ENCODE results near the gene COL11A1. TPM values are rescaled to one million over a fixed set of nuclear protein-coding genes. Genes with fewer than 3 reads are reported as not detected.

The COL11A1 gene
- total RNA-seq, 6 experiments from 2014 or later: 0.31 TPM; not detected in 5

DNA sequence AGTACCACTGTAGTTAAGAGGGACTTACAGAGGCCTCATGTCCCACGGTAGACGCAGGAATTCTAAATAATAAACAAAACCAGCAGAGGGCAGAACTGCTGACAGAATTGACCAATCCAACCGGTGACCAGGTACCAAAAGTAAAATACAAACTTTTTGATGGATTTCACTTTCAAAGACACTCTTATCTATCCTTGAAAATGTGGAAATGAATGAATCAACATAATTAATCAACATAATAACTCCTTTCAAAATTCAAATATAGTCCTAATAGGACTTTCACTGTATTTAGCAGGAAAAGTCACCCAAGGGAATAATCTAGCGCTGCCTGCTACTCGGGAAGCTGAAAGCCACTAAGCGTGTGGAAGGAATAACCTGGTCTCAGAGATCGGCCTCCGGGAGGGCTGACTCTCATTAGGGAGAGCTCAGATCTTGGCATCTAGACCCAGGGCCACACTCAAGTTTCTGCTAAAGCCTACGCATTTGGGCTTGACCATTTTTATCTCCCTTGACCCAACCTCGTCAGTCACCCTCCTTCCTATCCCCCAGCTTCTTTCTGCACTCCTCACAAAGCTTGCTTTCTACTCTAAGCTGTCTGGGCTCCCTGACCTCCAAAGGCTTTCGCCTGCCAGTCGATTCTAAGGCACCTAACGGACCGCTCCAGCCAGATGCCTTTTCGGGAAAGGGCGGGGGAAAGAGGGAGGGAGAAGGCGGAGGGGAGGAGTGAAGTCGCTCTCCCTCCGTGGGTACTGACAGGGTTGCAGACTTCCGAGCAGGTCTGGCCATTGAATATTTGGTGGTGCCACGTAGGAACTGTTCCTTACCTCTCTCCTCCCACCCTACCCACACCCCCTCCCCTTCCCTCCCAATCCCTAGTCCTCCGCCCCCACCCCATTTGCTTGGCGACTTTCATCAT lies 1.6 kb downstream of the COL11A1 start:
- peak overlapping the region in 2 of 3 donors; percentile 2 to 39 for H3K4me3 ChIP-seq
- H3K4me1 ChIP-seq: peaks cover 0 to 8% (median 0%) of the 10 kb centered on the region in 4 donors
- no peaks in the 10 kb centered on the region for H3K9me3 ChIP-seq
- DNase-seq (peak in 1 of 3 donors; percentile 15), ATAC-seq (peak; percentile 76 to 93 (median 86))
- no peaks in the 10 kb centered on the region for H3K27me3 ChIP-seq
- no peaks in the 10 kb centered on the region for H3K36me3 ChIP-seq
- intact Hi-C loops (cut with DNase I): no loop called here
- TF ChIP-seq CTCF (IDR thresholded peaks at IDR 0.05) (peak; percentile 47 to 64 (median 54)), POLR2A (IDR thresholded peaks at IDR 0.05) (no peak)
- H3K27ac ChIP-seq: no peak overlapping the region
- WGBS (ENCODE audit: insufficient coverage, low coverage, low lambda C conversion rate, missing lambda C conversion rate): 1% methylated on average over 23 of the region's 23 CpGs

GRCh38 chr1:103101399-103101798 lies 6.9 kb downstream of the COL11A1 start:
- ATAC-seq (no peak), DNase-seq (no peak)
- Histone ChIP-seq H3K4me3 (no peak overlapping the region), H3K27me3 (no peaks in the 10 kb centered on the region), H3K9me3 (no peaks in the 10 kb centered on the region), H3K4me1 (peaks cover 0 to 2% (median 0%) of the 10 kb centered on the region in 4 donors), H3K27ac (no peak overlapping the region), H3K36me3 (no peaks in the 10 kb centered on the region)
- no peak for TF ChIP-seq POLR2A (IDR thresholded peaks at IDR 0.05)
- no peak for TF ChIP-seq CTCF (IDR thresholded peaks at IDR 0.05)
- 0% methylated on average over 1 of the region's 1 CpG for WGBS (ENCODE audit: insufficient coverage, low coverage, low lambda C conversion rate, missing lambda C conversion rate)
- intact Hi-C loops (cut with DNase I): no loop called here

DNA sequence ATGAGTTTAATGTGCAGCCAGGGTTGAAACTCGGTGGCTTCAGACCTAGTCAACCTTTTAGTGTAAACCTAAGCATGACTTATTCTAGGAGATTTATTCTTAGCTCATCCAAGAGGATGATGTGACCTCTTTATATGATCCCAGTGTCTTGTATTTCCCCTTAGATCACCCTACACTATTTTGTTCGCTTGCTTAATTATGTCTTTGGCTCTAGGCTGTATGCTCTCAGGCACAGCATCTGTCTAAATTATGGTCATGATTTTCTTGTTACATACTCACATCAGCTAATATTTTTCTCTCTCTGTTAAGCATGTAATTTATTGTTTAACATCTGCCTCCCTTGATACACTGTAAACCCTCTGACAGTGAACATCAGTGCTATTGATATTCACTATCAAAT lies 19.1 kb downstream of the COL11A1 start:
- intact Hi-C loops (cut with DNase I): no loop called here
- H3K9me3 ChIP-seq: no peaks in the 10 kb centered on the region
- ATAC-seq (no peak), DNase-seq (no peak)
- 41% methylated on average over 2 of the region's 2 CpGs for WGBS (ENCODE audit: insufficient coverage, low coverage, low lambda C conversion rate, missing lambda C conversion rate)
- no peaks in the 10 kb centered on the region for H3K4me1 ChIP-seq
- no peak overlapping the region for H3K27ac ChIP-seq
- no peak overlapping the region for H3K4me3 ChIP-seq
- TF ChIP-seq POLR2A (IDR thresholded peaks at IDR 0.05): no peak
- TF ChIP-seq CTCF (IDR thresholded peaks at IDR 0.05): no peak
- H3K27me3 ChIP-seq: no peaks in the 10 kb centered on the region
- no peaks in the 10 kb centered on the region for H3K36me3 ChIP-seq

- H3K36me3 ChIP-seq: no peaks in the 10 kb centered on the region
- no peaks in the 10 kb centered on the region for H3K9me3 ChIP-seq
- H3K4me3 ChIP-seq: no peak overlapping the region
- no peak overlapping the region for H3K27ac ChIP-seq
- DNase-seq: no peak
- TF ChIP-seq POLR2A (IDR thresholded peaks at IDR 0.05) (no peak), CTCF (IDR thresholded peaks at IDR 0.05) (no peak)
- H3K4me1 ChIP-seq: no peaks in the 10 kb centered on the region
- H3K27me3 ChIP-seq: no peaks in the 10 kb centered on the region
- intact Hi-C loops (cut with DNase I): no loop called here
- no peak for ATAC-seq
- WGBS (ENCODE audit: insufficient coverage, low coverage, low lambda C conversion rate, missing lambda C conversion rate): 30% methylated on average over 1 of the region's 1 CpG
Observed at GRCh38 chr1:103087256-103087655, 21.1 kb downstream of the COL11A1 start.
